GM12875 (cell line): Measurements from ENCODE around the gene UNC5B.

Experiments used
- H3K4me3 ChIP-seq: one replicate; pipeline ENCODE4 v1.5.1; 2011; ENCODE audit warnings: low read depth, low read length, control low read depth
- TF ChIP-seq, protein P1 (sequence below): IDR thresholded peaks from 2 replicates; pipeline ENCODE4 v1.5.1; 2011; ENCODE audit warnings: low read depth, mild to moderate bottlenecking, control low read depth, inconsistent platforms, low read length, moderate library complexity, borderline replicate concordance; ENCODE audit not compliant: insufficient read depth

Gene UNC5B

DNA sequence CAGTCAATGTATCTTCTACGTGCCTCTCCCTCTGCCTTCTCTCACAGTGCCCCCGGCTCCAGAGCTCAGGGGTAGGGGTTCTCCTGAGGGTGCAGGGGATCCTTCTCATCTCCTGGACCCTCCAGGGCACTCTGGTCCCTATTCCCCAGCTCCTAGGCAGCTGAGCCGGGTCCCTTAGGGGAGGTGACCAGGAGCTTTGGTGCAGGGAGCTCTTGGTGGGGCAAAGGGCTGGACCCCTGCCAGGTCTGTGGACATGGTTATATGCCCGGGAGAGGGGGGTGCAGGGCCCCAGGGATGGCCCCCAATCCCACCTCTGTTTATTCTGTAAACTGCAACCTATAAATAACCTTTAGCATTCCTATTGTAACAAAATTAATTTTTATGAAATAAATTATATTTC lies 90.1 kb downstream of the UNC5B start:
- no peak overlapping the region for H3K4me3 ChIP-seq
- TF ChIP-seq, protein P1, sequence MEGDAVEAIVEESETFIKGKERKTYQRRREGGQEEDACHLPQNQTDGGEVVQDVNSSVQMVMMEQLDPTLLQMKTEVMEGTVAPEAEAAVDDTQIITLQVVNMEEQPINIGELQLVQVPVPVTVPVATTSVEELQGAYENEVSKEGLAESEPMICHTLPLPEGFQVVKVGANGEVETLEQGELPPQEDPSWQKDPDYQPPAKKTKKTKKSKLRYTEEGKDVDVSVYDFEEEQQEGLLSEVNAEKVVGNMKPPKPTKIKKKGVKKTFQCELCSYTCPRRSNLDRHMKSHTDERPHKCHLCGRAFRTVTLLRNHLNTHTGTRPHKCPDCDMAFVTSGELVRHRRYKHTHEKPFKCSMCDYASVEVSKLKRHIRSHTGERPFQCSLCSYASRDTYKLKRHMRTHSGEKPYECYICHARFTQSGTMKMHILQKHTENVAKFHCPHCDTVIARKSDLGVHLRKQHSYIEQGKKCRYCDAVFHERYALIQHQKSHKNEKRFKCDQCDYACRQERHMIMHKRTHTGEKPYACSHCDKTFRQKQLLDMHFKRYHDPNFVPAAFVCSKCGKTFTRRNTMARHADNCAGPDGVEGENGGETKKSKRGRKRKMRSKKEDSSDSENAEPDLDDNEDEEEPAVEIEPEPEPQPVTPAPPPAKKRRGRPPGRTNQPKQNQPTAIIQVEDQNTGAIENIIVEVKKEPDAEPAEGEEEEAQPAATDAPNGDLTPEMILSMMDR, result no peak

GRCh38 chr10:71302874-71303568 lies 90.7 kb downstream of the UNC5B start:
- TF ChIP-seq, protein P1, result peak; percentile 55; the same call in 1 of the 2 replicates

GRCh38 chr10:71303569-71303907 lies 91.2 kb downstream of the UNC5B start:
- no peak overlapping the region for H3K4me3 ChIP-seq
- TF ChIP-seq, protein P1, result no peak

More at GRCh38 chr10:71302874-71303568, 90.7 kb downstream of the UNC5B start:
- H3K4me3 ChIP-seq, result no peak overlapping the region

DNA sequence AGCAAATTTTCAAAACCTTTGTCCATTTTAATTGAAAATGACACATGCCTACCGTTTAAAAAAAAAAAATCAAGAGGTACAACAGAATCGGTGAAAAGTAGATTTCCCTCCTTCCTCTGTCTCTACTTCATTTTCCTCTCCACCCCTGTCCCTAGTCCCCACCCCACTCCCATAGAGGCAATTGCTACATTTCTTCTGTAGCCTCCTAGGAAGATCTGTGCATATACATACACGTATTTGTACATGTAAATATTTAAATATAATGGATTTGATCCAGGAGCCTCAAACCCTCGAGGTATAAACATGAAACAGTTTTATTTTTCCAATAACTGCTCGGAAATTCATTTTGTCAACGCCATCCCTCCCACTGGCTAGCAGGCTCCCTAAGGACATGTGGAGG lies 92.5 kb downstream of the UNC5B start:
- no peak overlapping the region for H3K4me3 ChIP-seq
- TF ChIP-seq, protein P1, result no peak

DNA sequence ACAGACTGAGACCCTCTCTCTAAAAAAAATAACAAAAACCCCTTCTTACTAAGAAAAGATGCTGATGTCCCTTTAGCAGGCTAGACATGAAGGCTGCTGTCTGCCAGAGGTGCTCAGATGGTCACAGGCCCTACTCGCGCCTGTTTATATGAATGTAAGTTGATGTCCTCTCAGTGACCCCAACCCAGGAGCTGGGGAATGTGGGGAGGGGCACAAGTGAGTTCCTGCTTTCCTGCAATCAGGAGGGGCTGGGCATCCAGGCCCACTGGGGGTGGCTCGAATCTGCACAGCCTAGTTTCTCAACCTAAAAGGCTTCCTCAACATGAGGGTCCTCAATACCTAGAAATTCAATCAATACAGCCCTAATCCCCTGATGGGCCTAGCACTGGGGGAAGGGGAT lies 94.6 kb downstream of the UNC5B start:
- TF ChIP-seq, protein P1, result no peak
- no peak overlapping the region for H3K4me3 ChIP-seq

DNA sequence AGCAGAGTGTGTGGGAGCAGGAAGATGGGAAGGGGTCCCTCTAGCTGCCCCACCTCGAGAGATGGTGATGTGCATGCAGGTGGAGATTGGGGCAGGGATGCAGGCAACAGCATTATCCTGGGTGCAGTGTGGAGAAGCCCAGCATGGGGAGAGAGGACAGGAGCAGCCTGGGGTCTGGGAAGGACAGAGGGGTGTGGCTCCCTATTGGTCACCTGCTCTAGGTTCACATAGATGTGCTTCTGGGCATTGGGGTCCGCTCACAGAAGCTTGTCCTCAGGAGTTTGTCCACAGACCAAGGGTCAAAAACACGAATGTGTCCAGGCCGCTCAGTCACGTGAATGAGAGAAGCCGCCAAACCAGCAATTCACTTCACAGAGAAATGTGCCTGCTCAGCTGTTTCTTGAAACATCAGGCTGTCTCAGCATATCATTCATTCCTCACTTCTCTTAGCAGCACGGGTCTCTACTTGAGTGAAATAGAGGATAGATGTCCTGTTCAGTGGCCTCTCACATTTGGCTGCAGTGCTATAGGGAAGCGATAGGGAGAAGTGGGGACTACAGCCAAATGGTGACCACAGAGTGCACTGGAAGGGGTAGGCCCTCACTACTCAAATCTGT lies 95.2 kb downstream of the UNC5B start:
- TF ChIP-seq, protein P1, result no peak
- no peak overlapping the region for H3K4me3 ChIP-seq

- TF ChIP-seq, protein P1, result no peak
- H3K4me3 ChIP-seq, result no peak overlapping the region
Measured at GRCh38 chr10:71308244-71308643, 95.9 kb downstream of the UNC5B start.
